Caco-2 (cell line): ENCODE measurements around the gene CRYBG2. TPM values are rescaled to one million over a fixed set of nuclear protein-coding genes. Genes with fewer than 3 reads are reported as not detected.

Experiments used
- BruUV-seq: library from RNA; stranded (reverse); fragments of 400-500 nt; replicated peaks from 2 replicates; lab custom pipeline; 2021; lab: Mats Ljungman, UMichigan
- CTCF ChIA-PET: fragments of 300-600 bp; sonication (Branson Sonifier 250); formaldehyde crosslinking; loops from one replicate; lab custom pipeline; 2022; ENCODE audit warnings: antibody characterized with exemption; lab: Charles Lee
- POLR2A ChIA-PET: fragments of 300-600 bp; sonication (Branson Sonifier 250); formaldehyde crosslinking; loops from one replicate; lab custom pipeline; 2022; ENCODE audit warnings: antibody characterized with exemption; lab: Charles Lee
- DNase-seq, 2 experiments: peaks; one replicate each; pipeline versions ENCODE4 v3.0.0 to v3.0.0-alpha.2; 2020 to 2022
- H3K27me3 ChIP-seq: replicated peaks from 2 replicates; pipeline ENCODE4 v1.6.0; 2011; ENCODE audit warnings: low read length; ENCODE audit not compliant: control insufficient read depth, insufficient read depth
- H3K36me3 ChIP-seq: 2 replicates; pipeline ENCODE4 v1.5.1; 2011; ENCODE audit warnings: low read length; ENCODE audit not compliant: control insufficient read depth, insufficient read depth
- H3K4me1 ChIP-seq: fragments of 250-450 bp; sonication (Bioruptor Pico); 2 replicates; pipeline ENCODE4 v1.5.1; 2020; ENCODE audit warnings: mild to moderate bottlenecking
- H3K4me3 ChIP-seq: 2 replicates; pipeline ENCODE4 v1.5.1; 2011; ENCODE audit warnings: low read depth, mild to moderate bottlenecking, control low read depth, low read length
- H3K9me3 ChIP-seq: fragments of 250-450 bp; sonication (Bioruptor Pico); 2 replicates; pipeline ENCODE4 v1.5.1; 2020; ENCODE audit warnings: mild to moderate bottlenecking, moderate library complexity
- H3K27ac Mint-ChIP-seq: one replicate; pipeline ENCODE4 v1.8.0; 2022; ENCODE audit warnings: mixed read lengths; ENCODE audit not compliant: unreplicated experiment
- H3K27me3 Mint-ChIP-seq: one replicate; pipeline ENCODE4 v1.8.0; 2022; ENCODE audit warnings: mixed read lengths; ENCODE audit not compliant: insufficient read depth, unreplicated experiment
- H3K36me3 Mint-ChIP-seq: one replicate; pipeline ENCODE4 v1.8.0; 2022; ENCODE audit warnings: mild to moderate bottlenecking, mixed read lengths; ENCODE audit not compliant: insufficient read depth, unreplicated experiment
- H3K4me1 Mint-ChIP-seq: one replicate; pipeline ENCODE4 v1.8.0; 2022; ENCODE audit warnings: low read depth, mixed read lengths; ENCODE audit not compliant: unreplicated experiment
- H3K4me3 Mint-ChIP-seq: one replicate; pipeline ENCODE4 v1.8.0; 2022; ENCODE audit warnings: mild to moderate bottlenecking, moderate library complexity, mixed read lengths; ENCODE audit not compliant: unreplicated experiment
- H3K9me3 Mint-ChIP-seq: one replicate; pipeline ENCODE4 v1.8.0; 2022; ENCODE audit warnings: mixed read lengths; ENCODE audit not compliant: unreplicated experiment
- intact Hi-C: fragments of 100-400 bp; cut with micrococcal nuclease; formaldehyde crosslinking; loops from one replicate; pipeline ENCODE4 v1.10.0; 2022; ENCODE audit not compliant: unreplicated experiment
- total RNA-seq: library from RNA; stranded (reverse); gene quantifications from 2 replicates; pipeline ENCODE4 v1.2.3, GENCODE V29; 2022
- TF ChIP-seq, protein P1 (sequence below), 2 experiments: fragments of 200-600 bp in 1 of 2; IDR thresholded peaks; 1 replicate in 1 of 2; 2 replicates in 1 of 2; pipeline versions ENCODE4 v1.5.1 to v1.8.0; 2011 to 2022; ENCODE audit warnings: antibody characterized with exemption in 1 of 2, control low read depth in 1 of 2, inconsistent platforms in 1 of 2, low read depth in 1 of 2, low read length in 1 of 2, mild to moderate bottlenecking in 1 of 2, moderate library complexity in 1 of 2; ENCODE audit not compliant: insufficient read depth in 1 of 2, severe bottlenecking in 1 of 2, unreplicated experiment in 1 of 2

CRYBG2 gene
- total RNA-seq, 1 experiment from 2014 or later: 66.1 TPM

DNA sequence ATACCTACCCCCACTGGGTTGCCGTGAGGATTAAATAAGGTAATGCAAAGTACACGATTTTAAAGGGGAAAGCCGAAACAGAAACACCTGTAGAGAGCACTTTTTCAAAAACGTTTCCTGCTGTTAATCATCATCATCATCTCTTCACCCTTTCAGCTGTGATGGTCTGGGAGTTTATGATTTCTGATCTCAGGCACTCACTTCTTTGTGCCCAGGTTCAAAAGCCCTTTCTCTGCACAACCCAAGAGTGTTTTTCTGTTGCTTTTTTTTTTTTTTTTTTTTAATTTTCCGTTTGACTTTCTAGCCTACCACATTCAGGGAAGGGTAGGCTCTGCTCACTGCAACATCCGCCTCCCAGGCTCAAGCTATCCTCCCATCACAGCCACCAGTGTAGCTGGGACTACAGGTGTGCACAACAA, 46.6 kb downstream of the CRYBG2 start:
- BruUV-seq: no TSS peak
- intact Hi-C loops: no loop called here
- no peak for DNase-seq
- Histone ChIP-seq H3K9me3 (no peaks in the 10 kb centered on the region), H3K36me3 (no peaks in the 10 kb centered on the region), H3K4me1 (peaks cover 14% of the 10 kb centered on the region; the same call in 1 of the 2 replicates), H3K4me3 (peak overlapping the region; percentile 41), H3K27me3 (no peaks in the 10 kb centered on the region)
- TF ChIP-seq, protein P1, sequence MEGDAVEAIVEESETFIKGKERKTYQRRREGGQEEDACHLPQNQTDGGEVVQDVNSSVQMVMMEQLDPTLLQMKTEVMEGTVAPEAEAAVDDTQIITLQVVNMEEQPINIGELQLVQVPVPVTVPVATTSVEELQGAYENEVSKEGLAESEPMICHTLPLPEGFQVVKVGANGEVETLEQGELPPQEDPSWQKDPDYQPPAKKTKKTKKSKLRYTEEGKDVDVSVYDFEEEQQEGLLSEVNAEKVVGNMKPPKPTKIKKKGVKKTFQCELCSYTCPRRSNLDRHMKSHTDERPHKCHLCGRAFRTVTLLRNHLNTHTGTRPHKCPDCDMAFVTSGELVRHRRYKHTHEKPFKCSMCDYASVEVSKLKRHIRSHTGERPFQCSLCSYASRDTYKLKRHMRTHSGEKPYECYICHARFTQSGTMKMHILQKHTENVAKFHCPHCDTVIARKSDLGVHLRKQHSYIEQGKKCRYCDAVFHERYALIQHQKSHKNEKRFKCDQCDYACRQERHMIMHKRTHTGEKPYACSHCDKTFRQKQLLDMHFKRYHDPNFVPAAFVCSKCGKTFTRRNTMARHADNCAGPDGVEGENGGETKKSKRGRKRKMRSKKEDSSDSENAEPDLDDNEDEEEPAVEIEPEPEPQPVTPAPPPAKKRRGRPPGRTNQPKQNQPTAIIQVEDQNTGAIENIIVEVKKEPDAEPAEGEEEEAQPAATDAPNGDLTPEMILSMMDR (IDR thresholded peaks at IDR 0.05; ENCODE audit: insufficient read depth in 1 of 2, low read depth in 1 of 2, low read length in 1 of 2, severe bottlenecking in 1 of 2, unreplicated experiment in 1 of 2): no peak
- Mint-ChIP-seq H3K9me3 (no peaks in the 10 kb centered on the region), H3K36me3 (peaks cover 12% of the 10 kb centered on the region), H3K27ac (no peak overlapping the region), H3K27me3 (no peaks in the 10 kb centered on the region), H3K4me1 (peaks cover 19% of the 10 kb centered on the region), H3K4me3 (peak overlapping the region; percentile 99)
- CTCF ChIA-PET: interaction anchor here (0.7 kb wide), 1 partner anchor 20 kb away, joined by 7 read pairs; no protein-coding TSS in a partner anchor
- POLR2A ChIA-PET: interaction anchor here (1.5 kb wide), 1 partner anchor 11 kb away, joined by 5 read pairs; the partner anchor contains the start of gene CD52

DNA sequence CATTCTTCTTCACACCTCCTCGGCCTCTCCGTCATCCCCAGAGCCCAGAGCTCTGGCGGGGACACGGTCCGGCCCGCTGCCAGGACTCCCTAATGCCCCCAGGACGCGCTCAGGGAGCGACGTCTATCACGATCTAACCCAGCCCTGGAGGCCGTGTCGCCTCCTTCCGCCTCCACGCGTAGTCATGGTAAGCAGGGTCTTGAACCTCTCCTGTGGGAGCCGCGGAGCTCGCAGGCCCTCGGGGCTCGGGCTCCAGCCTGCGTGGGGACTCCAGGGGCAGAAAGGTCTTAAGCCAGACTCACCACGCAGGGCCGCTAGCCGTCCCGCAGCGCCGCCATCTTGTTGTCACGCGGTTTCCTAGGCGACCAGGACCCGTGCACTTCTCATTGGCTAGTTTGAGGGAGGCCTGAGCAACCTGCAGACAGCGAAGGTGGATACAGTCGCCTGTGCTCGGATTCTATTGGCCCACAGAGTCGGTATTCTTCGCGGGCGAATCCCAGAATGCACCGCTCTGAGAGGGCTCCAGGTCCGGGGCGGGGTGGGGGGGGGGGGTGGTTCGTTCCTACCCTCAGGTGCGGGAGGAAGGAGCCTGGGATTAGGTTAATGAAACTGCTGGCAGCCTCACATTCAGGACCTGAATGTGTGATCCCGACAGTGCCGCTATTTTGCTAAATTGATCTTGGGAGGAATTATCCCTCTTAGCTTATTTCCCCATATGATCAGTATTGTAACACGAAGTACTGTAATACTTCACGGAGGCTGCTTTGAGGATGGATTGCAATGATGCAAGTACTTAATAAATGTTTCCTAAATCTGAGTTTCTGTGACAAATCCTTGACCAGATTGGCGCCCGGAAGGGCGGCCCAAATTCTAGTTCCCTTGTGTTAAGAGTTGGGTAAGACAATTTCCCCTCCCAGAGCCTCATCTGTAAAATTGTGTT, 47.4 kb downstream of the CRYBG2 start, which contains the start of gene UBXN11:
Gene UBXN11, minus strand, starts transcription at position 347 of the 940 bp plus-strand sequence. CDS start 3,753 bp downstream, outside the sequence.
- ChIA-PET POLR2A (no interaction called here), CTCF (no interaction called here)
- H3K27me3 ChIP-seq: no peaks in the 10 kb centered on the region
- Mint-ChIP-seq H3K27ac (peak within 1 kb of the TSS; percentile 98), H3K27me3 (no peaks in the 10 kb centered on the region), H3K36me3 (peaks cover 5% of the 10 kb centered on the region), H3K9me3 (no peaks in the 10 kb centered on the region), H3K4me1 (peaks cover 12% of the 10 kb centered on the region), H3K4me3 (peak within 1 kb of the TSS; percentile 99)
- peaks cover 14% of the 10 kb centered on the region; the same call in 1 of the 2 replicates for H3K4me1 ChIP-seq
- no peaks in the 10 kb centered on the region for H3K36me3 ChIP-seq
- TF ChIP-seq, protein P1 (IDR thresholded peaks at IDR 0.05; ENCODE audit: insufficient read depth in 1 of 2, low read depth in 1 of 2, low read length in 1 of 2, severe bottlenecking in 1 of 2, unreplicated experiment in 1 of 2): no peak
- intact Hi-C loops: no loop called here
- no peaks in the 10 kb centered on the region for H3K9me3 ChIP-seq
- peak; percentile 93 to 96 for DNase-seq
- peak within 1 kb of the TSS; percentile 87 for H3K4me3 ChIP-seq
- TSS peak; percentile 85 for BruUV-seq

DNA sequence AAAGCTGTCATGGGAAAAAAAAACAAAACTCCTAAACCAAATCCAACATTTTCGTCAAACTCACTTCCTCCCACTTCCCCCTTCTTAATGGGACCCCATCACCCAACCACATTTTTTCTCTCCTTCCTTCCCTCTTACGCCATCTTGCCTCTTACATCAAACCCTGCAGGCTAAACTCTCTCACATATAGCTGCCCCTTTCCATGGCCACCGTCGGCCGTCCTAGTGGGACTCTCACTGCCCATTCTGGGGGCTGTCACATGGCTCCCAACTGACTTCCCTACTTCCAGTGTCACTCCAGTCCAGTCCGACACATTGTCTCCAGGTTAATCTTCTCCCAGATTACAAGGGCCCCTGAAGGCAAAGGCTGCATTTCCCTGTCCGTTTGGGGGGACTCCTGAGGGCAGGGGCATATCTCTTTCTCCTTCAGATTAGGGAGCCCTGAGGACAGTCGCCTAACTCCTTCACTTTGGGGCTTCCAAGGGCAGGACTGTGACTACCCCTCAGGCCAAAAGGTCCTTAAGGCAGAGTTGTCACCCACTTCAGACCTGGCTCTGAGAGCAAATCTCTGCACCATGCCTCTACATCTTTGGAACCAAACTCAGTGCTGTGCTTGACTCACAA, 48.2 kb downstream of the CRYBG2 start:
- Histone ChIP-seq H3K36me3 (no peaks in the 10 kb centered on the region), H3K4me3 (peak overlapping the region; percentile 87), H3K4me1 (peaks cover 14% of the 10 kb centered on the region; the same call in 1 of the 2 replicates), H3K27me3 (no peaks in the 10 kb centered on the region), H3K9me3 (no peaks in the 10 kb centered on the region)
- DNase-seq: peak in 1 of 2 experiments; percentile 15
- H3K27me3 Mint-ChIP-seq: no peaks in the 10 kb centered on the region
- TF ChIP-seq, protein P1 (IDR thresholded peaks at IDR 0.05; ENCODE audit: insufficient read depth in 1 of 2, low read depth in 1 of 2, low read length in 1 of 2, severe bottlenecking in 1 of 2, unreplicated experiment in 1 of 2): no peak
- peaks cover 12% of the 10 kb centered on the region for H3K4me1 Mint-ChIP-seq
- TSS peak; percentile 62 for BruUV-seq
- peak overlapping the region; percentile 99 for H3K4me3 Mint-ChIP-seq
- intact Hi-C loops: no loop called here
- H3K36me3 Mint-ChIP-seq: peaks cover 5% of the 10 kb centered on the region
- CTCF ChIA-PET: no interaction called here
- peak overlapping the region; percentile 98 for H3K27ac Mint-ChIP-seq
- POLR2A ChIA-PET: no interaction called here
- H3K9me3 Mint-ChIP-seq: no peaks in the 10 kb centered on the region
